ENCODE results near the gene FAM193B.

Gene FAM193B

DNA sequence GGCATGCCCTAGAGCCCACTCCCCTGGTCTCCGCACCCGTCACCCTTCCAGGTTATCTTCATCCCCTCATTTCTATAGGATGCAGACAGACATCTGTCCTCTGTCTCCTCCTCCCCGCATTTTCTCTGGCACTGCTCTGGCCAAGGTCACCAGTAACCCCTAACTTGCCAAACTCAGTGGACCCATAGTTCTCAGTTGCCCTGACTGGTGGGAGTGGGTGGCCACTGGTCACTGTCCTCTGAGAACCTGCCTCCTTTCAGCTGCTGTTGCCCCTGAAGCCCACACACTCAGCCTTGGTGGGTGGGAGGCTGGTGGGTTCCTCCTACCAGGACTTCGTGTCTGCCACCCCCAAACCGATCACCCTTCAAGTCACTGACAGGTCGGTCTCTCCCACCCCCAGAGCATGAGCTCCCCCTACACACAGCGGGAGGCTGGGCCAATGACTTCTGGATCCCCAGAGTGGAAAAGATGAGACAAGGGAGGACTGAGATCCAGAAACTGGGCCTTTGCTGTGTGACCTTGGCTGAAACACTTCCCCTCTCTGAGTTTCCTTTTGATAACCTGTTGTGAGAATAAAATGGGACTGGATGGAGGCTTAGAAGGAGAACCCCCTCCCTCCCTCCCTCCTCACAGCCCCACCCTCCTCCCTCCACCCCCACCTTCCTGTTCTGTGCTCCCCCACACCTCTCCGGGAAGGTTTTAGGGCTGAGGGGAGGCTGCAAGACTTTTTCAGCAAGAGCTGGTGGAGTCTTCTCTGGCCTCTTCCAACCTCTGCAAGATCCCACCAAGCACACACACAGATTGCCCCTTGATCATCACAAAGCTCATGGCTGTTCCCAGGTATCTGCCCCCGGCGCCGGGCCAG lies 78.6 kb downstream of the FAM193B start:
- TF ChIP-seq TAF1 (IDR thresholded peaks at IDR 0.05; ENCODE audit: borderline replicate concordance, low read depth, low read length): no peak
- TF ChIP-seq POLR2A (IDR thresholded peaks at IDR 0.05; ENCODE audit: low read depth, low read length): no peak
- TF ChIP-seq POLR2AphosphoS5 (IDR thresholded peaks at IDR 0.05; ENCODE audit: low read depth, low read length): no peak
- FAIRE-seq (no peak), DNase-seq (ENCODE audit: insufficient read length) (no peak)

- TF ChIP-seq POLR2AphosphoS5 (IDR thresholded peaks at IDR 0.05; ENCODE audit: low read depth, low read length) (no peak), TAF1 (IDR thresholded peaks at IDR 0.05; ENCODE audit: borderline replicate concordance, low read depth, low read length) (no peak), POLR2A (IDR thresholded peaks at IDR 0.05; ENCODE audit: low read depth, low read length) (no peak)
- no peak for DNase-seq (ENCODE audit: insufficient read length)
- no peak for FAIRE-seq
Measured at GRCh38 chr5:177474846-177475562, 79.4 kb downstream of the FAM193B start.

DNA sequence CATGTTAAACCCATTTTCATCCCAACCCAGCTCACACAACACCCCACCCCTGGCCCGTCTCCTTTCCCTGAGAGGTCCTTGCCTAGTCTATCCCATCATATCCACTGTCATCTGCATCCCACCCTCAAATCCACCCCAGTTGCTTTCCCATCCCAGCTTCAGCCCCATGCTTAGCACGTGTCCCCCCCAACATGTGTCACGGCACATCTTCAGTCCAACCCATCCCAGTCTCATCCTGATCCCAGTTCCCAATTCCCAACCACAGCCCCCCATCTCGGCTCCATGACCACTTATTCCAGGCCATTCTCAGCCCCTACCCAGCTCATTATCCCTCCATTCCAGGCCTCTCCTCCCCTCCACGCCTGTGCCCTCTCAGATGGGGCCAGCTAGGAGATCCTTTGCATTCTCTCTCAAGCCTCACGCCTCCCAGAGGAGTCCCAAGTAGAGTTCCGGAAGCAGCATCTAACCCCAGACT lies 80.3 kb downstream of the FAM193B start:
- TF ChIP-seq POLR2A (IDR thresholded peaks at IDR 0.05; ENCODE audit: low read depth, low read length) (no peak), POLR2AphosphoS5 (IDR thresholded peaks at IDR 0.05; ENCODE audit: low read depth, low read length) (no peak), TAF1 (IDR thresholded peaks at IDR 0.05; ENCODE audit: borderline replicate concordance, low read depth, low read length) (no peak)
- FAIRE-seq (no peak), DNase-seq (ENCODE audit: insufficient read length) (no peak)

DNA sequence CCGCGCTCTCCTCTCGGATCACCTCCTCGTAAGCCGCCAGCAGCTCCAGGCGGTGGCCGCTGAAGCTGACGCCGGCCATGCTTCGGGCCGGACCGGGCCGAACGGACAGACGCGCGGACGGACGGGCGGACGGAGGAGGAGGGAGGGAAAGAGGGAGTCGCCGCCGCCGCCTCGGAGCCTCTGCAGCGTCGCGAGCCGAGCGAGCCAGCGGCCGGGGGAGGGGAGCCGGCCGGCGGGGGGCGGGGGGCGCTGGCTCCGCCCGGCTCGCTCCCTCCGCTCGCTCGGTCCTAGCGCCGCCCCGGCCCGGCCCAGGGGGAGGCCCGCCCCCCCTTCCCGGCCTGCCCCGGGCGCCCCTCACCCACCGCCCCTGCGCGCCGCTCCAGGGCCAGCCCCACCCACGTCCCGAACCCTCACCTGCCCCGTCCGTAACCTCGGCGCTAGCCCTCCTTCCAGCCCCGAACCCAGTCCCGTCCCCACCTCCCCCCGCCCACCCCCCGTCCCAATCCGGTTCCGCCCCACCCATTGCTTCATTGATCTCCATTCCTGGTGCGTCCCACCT lies 80.8 kb downstream of the FAM193B start, which contains the start of gene DBN1:
DBN1 (minus strand) TSS at position 192 of the 559 bp plus-strand sequence; CDS start at position 79, 113 bp downstream.
- DNase-seq (ENCODE audit: insufficient read length) (peak; percentile 77), FAIRE-seq (no peak)
- TF ChIP-seq TAF1 (IDR thresholded peaks at IDR 0.05; ENCODE audit: borderline replicate concordance, low read depth, low read length): no peak
- no peak for TF ChIP-seq POLR2AphosphoS5 (IDR thresholded peaks at IDR 0.05; ENCODE audit: low read depth, low read length)
- no peak for TF ChIP-seq POLR2A (IDR thresholded peaks at IDR 0.05; ENCODE audit: low read depth, low read length)

DNA sequence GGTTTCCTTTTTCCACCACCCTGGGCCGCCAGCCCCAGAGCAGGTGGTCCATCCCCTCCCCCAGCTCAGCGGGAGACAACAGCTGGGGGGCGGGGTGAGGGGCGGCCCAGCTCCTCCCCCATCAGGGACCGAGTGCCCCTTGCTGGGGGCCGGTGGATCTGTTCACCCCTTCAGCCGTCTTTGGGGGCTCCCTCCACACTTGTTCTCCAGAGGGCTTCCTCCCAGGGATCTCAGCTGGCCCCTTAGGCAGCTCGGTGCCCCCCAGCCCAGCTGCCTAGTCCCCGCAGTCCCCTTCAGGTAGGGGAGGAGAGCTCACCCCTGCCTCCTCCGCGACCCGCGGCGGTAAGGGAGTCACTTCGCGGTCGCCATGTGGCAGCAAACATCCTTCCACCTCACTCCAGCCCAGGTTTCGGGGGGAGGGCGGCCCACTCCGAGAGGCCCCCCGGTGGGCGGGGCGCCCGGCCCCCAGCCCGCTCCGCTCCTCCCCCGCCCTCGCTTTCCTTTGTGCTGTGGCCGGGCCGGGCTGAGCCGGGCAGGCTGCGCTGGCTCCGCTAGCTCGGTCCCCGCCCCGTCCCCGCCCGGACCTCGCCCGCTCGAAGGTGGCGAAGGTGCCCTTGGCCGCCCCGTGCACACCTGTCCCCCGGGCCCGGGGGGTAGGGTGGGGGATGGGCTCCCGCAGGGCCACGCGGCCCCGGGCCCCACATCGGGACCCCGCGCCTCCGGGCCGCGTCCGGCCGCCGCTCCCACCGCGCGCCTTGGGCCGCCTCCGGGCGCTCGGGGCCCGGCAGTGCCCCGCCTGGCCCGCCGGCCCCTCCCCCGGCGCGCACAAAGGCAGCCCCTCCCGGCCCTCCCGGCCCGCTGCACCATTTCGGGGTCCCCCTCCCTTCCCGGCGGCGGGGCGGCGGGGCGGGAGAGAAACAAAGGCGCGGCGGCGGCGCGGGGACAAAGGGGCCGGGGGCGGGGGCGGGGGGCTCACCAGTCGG lies 81.6 kb downstream of the FAM193B start:
- no peak; the same call in 1 of the 2 replicates for TF ChIP-seq POLR2A (IDR thresholded peaks at IDR 0.05; ENCODE audit: low read depth, low read length)
- no peak for FAIRE-seq
- peak; percentile 77 for DNase-seq (ENCODE audit: insufficient read length)

DNA sequence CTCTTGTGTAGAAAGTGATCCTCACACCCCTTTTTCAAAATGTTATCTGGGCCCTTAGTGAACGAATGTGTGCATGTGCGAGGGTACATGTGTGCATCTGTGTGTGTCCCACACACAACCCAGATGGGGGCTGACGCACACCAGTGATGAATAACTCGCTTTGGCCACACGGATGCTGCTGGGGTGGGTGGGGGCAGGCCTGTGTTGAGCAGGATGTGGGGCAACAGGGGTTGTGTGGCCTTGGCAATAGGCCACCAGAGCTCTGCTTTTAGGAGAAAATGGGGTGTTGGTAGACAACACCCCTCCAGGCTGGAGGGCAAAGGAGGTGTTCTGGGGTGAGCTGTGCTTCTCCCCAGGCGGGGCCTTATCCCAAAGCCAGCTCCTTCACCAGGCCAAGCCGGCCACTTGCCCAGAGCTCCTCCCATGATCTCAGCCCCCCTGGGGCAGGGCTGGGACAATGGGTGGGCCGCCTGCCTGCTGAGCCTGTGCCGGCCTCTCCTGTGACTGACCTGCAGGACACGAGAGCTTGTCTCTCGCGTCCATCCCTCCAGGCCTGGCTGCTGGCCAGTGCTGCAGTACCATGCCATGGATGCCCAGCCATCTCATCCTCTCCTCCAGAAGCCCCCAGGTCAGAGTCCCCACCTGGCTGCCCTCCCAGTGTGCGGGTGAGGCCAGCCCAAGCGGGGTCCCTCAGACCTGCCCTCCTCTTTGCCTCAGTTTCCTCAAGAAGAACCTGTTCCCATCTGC lies 82.6 kb downstream of the FAM193B start:
- FAIRE-seq: no peak
- no peak for TF ChIP-seq POLR2AphosphoS5 (IDR thresholded peaks at IDR 0.05; ENCODE audit: low read depth, low read length)
- TF ChIP-seq TAF1 (IDR thresholded peaks at IDR 0.05; ENCODE audit: borderline replicate concordance, low read depth, low read length): no peak
- TF ChIP-seq POLR2A (IDR thresholded peaks at IDR 0.05; ENCODE audit: low read depth, low read length): no peak
- DNase-seq (ENCODE audit: insufficient read length): no peak

- DNase-seq (ENCODE audit: insufficient read length) (no peak), FAIRE-seq (no peak)
- TF ChIP-seq POLR2AphosphoS5 (IDR thresholded peaks at IDR 0.05; ENCODE audit: low read depth, low read length): no peak
- TF ChIP-seq POLR2A (IDR thresholded peaks at IDR 0.05; ENCODE audit: low read depth, low read length): no peak
- TF ChIP-seq TAF1 (IDR thresholded peaks at IDR 0.05; ENCODE audit: borderline replicate concordance, low read depth, low read length): no peak
Measured at GRCh38 chr5:177470759-177471536, 83.4 kb downstream of the FAM193B start.
